ENCODE measurements around the gene ANGPTL7.
"Not testable (repeated sequence)": the region's sequence is repeated elsewhere in the genome, so short reads cannot be mapped to it uniquely, and the experiment has no call there.

The ANGPTL7 gene

GRCh38 chr1:11176081-11176706 is 13.0 kb upstream of the ANGPTL7 start:
- no peak for DNase-seq (ENCODE audit: low read depth in 1 of 2, low spot score in 1 of 2)
- Histone ChIP-seq H3K4me3 (replicated peaks; ENCODE audit: insufficient read depth, low read length) (no peak overlapping the region), H3K27me3 (ENCODE audit: insufficient read depth, poor library complexity, severe bottlenecking) (no peaks in the 10 kb centered on the region), H3K27ac (replicated peaks) (no peak overlapping the region)
- no peak for TF ChIP-seq CTCF (IDR thresholded peaks at IDR 0.05; ENCODE audit: insufficient read depth, low read length)
- TF ChIP-seq GABPA (IDR thresholded peaks at IDR 0.05; ENCODE audit: low read depth), result no peak

- no peaks in the 10 kb centered on the region for H3K27me3 ChIP-seq (ENCODE audit: insufficient read depth, poor library complexity, severe bottlenecking)
- no peak overlapping the region for H3K27ac ChIP-seq (replicated peaks)
- TF ChIP-seq CTCF (IDR thresholded peaks at IDR 0.05; ENCODE audit: insufficient read depth, low read length) (no peak), REST (IDR thresholded peaks at IDR 0.05; ENCODE audit: insufficient replicate concordance, low read depth) (no peak), GABPA (IDR thresholded peaks at IDR 0.05; ENCODE audit: low read depth) (no peak), POLR2AphosphoS5 (IDR thresholded peaks at IDR 0.05; ENCODE audit: low read depth) (no peak), SPI1 (IDR thresholded peaks at IDR 0.05; ENCODE audit: borderline replicate concordance, low read depth) (no peak)
- DNase-seq (ENCODE audit: low read depth in 1 of 2, low spot score in 1 of 2), result no peak
- no peak overlapping the region for H3K4me3 ChIP-seq (replicated peaks; ENCODE audit: insufficient read depth, low read length)
Observed at GRCh38 chr1:11178021-11179015, 10.8 kb upstream of the ANGPTL7 start.

- no peaks in the 10 kb centered on the region for H3K27me3 ChIP-seq (ENCODE audit: insufficient read depth, poor library complexity, severe bottlenecking)
- no peak overlapping the region for H3K27ac ChIP-seq (replicated peaks)
- no peak for DNase-seq (ENCODE audit: low read depth in 1 of 2, low spot score in 1 of 2)
- H3K4me3 ChIP-seq (replicated peaks; ENCODE audit: insufficient read depth, low read length), result no peak overlapping the region
- TF ChIP-seq CTCF (IDR thresholded peaks at IDR 0.05; ENCODE audit: insufficient read depth, low read length) (no peak), SPI1 (IDR thresholded peaks at IDR 0.05; ENCODE audit: borderline replicate concordance, low read depth) (no peak), POLR2AphosphoS5 (IDR thresholded peaks at IDR 0.05; ENCODE audit: low read depth) (no peak), GABPA (IDR thresholded peaks at IDR 0.05; ENCODE audit: low read depth) (no peak), REST (IDR thresholded peaks at IDR 0.05; ENCODE audit: insufficient replicate concordance, low read depth) (no peak)
Observed at GRCh38 chr1:11179125-11179524, 10.0 kb upstream of the ANGPTL7 start.

- not testable (repeated sequence) for H3K27me3 ChIP-seq (ENCODE audit: insufficient read depth, poor library complexity, severe bottlenecking); DNase-seq (ENCODE audit: low read depth in 1 of 2, low spot score in 1 of 2); H3K4me3 ChIP-seq (replicated peaks; ENCODE audit: insufficient read depth, low read length); H3K27ac ChIP-seq (replicated peaks)
Observed at GRCh38 chr1:11179749-11180148, 9.4 kb upstream of the ANGPTL7 start.

All from HL-60 (cell line).